ENCODE data around the gene AKAP12.

DNA sequence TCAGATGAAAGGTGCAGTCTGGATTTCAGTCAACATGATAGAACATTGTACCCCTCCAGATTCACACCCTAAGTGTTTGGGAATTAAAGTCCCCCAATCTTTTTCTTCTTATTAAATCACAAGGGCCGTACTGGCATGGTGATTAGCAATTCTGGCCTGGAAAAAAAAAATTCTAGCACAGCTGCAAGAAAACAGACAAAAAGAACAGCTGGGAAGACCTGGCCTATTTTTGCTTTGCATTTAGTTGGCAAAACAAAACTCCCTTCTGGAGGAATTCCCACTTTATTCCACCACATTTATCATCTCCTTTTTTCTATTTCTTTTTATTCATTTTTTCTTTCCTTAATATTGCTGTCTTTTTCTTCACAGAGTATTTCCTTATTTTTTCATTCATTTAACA lies 39.8 kb upstream of the AKAP12 start:
- no peak for TF ChIP-seq POLR2A (IDR thresholded peaks at IDR 0.05; ENCODE audit: low read length)
- no peak for TF ChIP-seq GATA1 (IDR thresholded peaks at IDR 0.05; ENCODE audit: low read depth, low read length)

Data from erythroblast (primary cell).